Activated CD4-positive, alpha-beta T cell treated with anti-CD3 and anti-CD28 coated beads for 4 hours (primary cell): ENCODE measurements around the gene TBC1D19.
"Not testable (repeated sequence)": the region's sequence is repeated elsewhere in the genome, so short reads cannot be mapped to it uniquely, and the experiment has no call there.

Experiments
- DNase-seq, 2 donors: peaks; one replicate each; pipeline ENCODE4 v3.0.0-alpha.2; 2020

The TBC1D19 gene

GRCh38 chr4:26607776-26608175 is 23.9 kb downstream of the TBC1D19 start:
- no peak for DNase-seq

DNA sequence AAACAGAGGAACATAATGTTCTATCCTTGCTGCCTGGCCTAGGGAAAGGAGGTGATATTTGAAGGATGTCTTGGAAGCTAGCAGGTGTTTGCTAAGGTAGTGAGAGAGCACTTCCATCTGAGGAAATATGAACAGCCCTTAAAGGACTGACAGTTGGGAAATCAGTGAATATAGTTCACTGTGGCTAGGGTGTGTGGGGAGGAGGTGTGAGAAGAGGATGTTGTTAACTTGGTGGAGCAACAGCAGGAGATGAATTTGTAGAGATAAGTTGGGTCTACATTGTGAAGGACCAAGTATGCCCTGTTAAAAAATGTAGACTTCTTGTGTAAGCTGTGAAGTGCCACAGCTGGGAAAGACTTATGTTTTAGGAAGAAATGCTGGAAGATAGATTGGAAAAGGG is 25.5 kb downstream of the TBC1D19 start:
- no peak for DNase-seq

DNA sequence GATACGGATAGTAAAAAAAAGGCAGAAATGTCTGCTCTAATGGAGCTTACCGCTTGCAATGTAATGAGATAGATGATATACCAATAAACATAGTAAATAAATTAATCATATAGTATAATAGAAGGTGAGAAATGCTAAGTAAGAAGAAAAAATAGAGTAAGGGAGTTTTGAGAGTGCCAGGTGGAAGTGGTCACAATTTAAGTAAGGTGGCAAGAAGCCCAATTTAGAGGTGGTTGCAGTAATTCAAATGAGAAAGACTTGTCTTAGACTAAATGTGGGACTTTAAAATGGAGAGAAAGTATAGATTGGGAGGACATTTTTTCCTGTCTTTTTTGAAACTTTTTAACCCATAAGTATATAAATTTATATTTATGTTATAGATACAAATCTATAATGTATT is 26.0 kb downstream of the TBC1D19 start:
- no peak for DNase-seq

DNA sequence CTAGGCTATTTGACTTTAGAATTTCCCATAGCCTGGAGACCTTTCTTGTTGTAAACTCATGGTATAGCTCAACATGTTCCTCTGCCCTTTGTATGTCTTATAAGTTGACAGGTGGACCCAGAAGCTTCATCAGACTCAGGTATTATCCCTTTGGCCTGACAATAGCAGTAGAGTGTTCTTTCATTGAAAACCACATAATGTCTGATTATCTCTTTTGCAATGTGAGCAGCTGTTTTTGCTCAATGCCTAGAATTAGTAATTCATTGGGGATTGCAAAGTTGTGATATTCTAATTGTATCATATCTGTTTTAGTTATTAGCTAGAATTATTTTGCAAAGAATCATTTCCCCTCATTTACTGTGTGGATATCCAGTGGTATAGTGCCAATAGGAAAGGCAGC is 27.5 kb downstream of the TBC1D19 start:
- DNase-seq: no peak

GRCh38 chr4:26611885-26612284 is 28.0 kb downstream of the TBC1D19 start:
- no peak for DNase-seq

- no peak for DNase-seq
Measured at GRCh38 chr4:26613237-26613636, 29.4 kb downstream of the TBC1D19 start.

GRCh38 chr4:26613735-26614134 is 29.9 kb downstream of the TBC1D19 start:
- DNase-seq: no peak

DNA sequence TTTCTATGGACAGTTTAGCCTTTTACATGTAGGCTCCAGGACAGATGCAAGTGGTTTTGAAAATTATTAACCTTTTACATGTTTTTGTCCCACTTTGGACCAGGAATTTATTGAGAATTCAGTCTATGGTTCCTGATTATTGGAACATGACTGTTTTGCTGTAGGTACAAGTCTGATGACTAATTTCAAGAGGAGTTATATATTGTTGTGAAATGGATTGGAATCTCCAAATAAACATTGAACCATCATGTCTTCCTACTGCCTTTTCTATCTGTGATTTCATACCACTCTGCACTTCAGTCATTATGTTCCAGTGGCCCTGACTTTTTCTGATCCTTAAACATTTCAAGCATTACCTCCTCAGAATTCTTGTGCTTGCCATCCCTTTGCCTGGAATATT is 35.9 kb downstream of the TBC1D19 start:
- DNase-seq: no peak

GRCh38 chr4:26621366-26621765 is 37.5 kb downstream of the TBC1D19 start:
- DNase-seq: no peak

GRCh38 chr4:26622913-26623312 is 39.0 kb downstream of the TBC1D19 start:
- no peak for DNase-seq

- DNase-seq: not testable (repeated sequence)
Measured at GRCh38 chr4:26626658-26627057, 42.8 kb downstream of the TBC1D19 start.

DNA sequence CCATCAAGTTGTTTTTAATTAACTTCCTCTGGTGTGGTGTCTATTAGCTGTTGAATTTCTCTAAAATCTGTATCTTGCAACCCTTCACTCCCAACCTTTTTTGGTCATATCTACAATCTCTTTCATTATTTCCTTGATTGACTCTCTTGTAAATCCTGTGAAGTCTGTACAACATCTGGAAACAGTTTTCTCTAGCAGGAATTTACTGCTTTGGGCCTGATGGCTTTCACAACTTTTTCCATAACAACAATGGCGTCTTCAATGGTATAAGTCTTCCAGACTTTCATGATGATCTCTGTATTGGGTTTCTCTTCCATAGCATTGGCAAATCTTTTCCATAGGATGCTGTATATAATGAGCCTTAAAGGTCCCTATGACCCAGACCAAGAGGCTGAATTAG is 49.0 kb downstream of the TBC1D19 start:
- no peak for DNase-seq

GRCh38 chr4:26634237-26634636 is 50.4 kb downstream of the TBC1D19 start:
- no peak for DNase-seq

DNA sequence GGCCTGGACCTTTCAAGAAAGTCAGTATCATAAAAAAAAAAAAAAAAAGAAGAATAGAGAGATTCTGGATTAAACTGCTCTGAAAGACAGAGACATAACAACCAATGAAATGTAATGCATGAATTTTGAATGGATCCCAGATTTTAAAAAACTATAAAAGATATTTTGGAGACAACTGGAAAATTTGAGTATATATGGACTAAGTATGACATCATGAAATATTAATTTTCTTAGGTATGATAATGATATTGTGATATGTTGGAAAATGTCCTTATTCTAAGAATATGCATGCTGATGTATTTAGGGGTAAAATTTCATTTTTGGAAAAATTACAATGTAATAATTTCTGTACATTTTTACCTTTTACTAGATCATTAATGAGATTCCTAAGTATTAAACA is 52.6 kb downstream of the TBC1D19 start:
- no peak for DNase-seq

DNA sequence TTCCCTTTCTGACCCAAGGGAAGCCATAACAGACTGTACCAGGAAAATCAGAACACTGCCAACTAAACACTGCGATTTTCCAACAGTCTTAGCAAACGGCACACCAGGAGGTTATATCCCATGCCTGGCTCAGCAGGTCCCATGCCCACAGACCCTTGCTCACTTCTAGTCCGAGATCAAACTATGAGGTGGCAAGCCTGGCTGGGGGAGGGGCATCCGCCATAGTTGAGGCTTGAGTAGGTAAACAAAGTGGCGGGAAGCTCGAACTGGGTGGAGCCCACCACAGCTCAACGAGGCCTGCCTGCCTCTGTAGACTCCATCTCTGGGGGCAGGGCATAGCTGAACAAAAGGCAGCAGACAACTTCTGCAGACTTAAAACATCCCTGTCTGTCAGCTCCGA is 56.8 kb downstream of the TBC1D19 start:
- DNase-seq: not testable (repeated sequence)

- DNase-seq: no peak
Measured at GRCh38 chr4:26647523-26648224, 63.8 kb downstream of the TBC1D19 start.

DNA sequence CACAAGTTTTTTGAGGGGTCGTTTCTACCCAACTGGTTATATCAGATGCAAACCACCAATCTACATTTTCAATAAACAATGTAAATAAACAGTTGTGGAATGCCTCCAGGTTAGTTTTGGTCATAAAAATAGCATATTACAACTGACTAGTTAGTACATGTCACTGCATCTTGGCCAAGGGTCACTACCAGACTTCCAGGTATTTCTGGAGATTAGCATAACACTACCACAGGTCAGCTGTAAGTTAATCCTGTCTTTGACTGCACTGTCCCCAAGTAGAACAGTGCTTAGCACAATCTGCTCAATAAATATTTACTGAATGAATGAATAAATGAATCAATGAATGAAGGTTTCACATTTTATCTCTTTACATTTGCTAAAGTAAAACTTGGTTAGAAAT is 64.4 kb downstream of the TBC1D19 start:
- DNase-seq: no peak

DNA sequence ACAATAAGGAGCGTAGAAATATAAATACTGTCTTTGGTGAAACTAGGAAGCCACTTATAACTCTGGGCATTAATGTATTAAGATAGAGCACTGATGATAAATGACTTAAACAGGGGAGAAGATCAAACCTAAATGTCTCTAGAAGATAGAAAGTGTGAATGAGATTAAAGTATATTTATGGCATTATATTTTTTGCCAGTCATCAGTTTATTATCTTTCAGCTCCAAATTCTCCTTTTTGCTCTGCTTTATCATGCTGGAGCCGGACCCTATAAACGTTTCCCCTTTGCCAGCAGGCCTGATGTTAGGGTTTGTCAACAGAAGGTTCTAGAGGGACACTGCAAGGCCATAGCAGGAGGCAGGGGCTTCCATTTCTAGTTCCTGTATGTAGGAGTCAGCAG is 76.4 kb downstream of the TBC1D19 start:
- no peak for DNase-seq

DNA sequence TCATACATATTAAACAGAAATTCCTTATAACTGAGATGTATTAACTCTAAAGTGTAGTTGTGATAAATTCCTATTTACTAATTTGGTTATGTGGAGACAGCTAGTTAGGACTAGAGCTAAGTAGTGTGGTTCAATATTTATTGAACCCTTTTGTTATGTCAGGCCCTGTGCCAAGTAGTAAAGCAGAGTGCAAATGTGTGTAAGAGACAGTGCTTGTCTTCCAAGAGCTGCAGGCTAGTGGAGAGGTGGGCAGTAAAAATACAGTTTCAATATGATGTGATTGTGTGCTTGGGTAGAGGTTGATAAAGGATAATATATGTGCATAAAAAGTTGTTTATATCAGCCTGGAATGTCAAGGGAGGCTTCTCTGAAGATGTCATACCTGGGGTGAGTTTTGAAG is 80.0 kb downstream of the TBC1D19 start:
- no peak for DNase-seq

GRCh38 chr4:26670903-26671537 is 87.1 kb downstream of the TBC1D19 start:
- no peak for DNase-seq

DNA sequence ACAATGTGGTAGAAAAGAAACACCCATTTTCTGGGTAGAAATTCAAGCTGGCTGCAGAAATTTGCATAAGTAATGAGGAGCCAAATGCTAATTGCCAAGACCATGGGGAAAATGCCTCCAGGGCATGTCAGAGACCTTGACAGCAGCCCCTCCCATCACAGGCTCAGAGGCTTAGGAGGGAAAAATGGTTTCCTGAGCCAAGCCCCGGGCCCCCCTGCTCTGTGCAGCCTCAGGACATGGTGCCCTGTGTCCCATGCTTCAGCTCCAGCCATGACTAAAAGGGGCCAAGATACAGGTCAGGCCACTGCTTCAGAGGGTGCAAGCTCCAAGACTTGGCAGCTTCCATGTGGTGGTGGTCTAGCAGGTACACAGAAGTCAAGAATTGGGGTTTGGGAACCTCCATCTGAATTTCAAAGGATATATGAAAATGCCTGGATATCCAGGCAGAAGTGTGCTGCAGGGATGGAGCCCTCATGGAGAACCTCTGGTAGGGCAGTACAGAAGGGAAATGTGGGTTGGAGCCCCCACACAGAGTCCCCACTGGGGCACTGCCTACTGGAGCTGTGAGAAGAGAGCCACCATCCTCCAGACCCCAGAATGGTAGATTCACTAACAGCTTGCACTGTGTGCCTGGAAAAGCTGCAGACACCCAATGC is 95.3 kb downstream of the TBC1D19 start:
- DNase-seq: not testable (repeated sequence)

- DNase-seq: no peak
Measured at GRCh38 chr4:26682436-26682835, 98.6 kb downstream of the TBC1D19 start.

GRCh38 chr4:26685250-26685649 is 101.4 kb downstream of the TBC1D19 start:
- DNase-seq: no peak

GRCh38 chr4:26687728-26688127 is 103.8 kb downstream of the TBC1D19 start:
- no peak for DNase-seq
